Neuronal stem cell (in vitro differentiated cells): ENCODE measurements around the gene PIGT. TPM values are rescaled to one million over a fixed set of nuclear protein-coding genes. Genes with fewer than 3 reads are reported as not detected.

ENCODE experiments used
- DNase-seq: peaks from one replicate; pipeline ENCODE4 v3.0.0-alpha.2; 2013; ENCODE audit warnings: low spot score
- H2AFZ ChIP-seq: one replicate; pipeline ENCODE4 v1.6.1; 2013; ENCODE audit warnings: mild to moderate bottlenecking, low read length, inconsistent platforms
- H2AK5ac ChIP-seq: 2 replicates; pipeline ENCODE4 v1.6.1; 2013; ENCODE audit warnings: low read depth, mild to moderate bottlenecking, inconsistent platforms, low read length, moderate library complexity, mixed read lengths
- H2BK120ac ChIP-seq: 2 replicates; pipeline ENCODE4 v1.6.1; 2013; ENCODE audit warnings: low read depth, mild to moderate bottlenecking, inconsistent platforms, low read length, moderate library complexity, mixed read lengths
- H2BK12ac ChIP-seq: one replicate; pipeline ENCODE4 v1.6.1; 2013; ENCODE audit warnings: low read length, inconsistent platforms
- H2BK15ac ChIP-seq: 2 replicates; pipeline ENCODE4 v1.6.1; 2013; ENCODE audit warnings: mild to moderate bottlenecking, low read length, inconsistent platforms, mixed read lengths
- H2BK5ac ChIP-seq: one replicate; pipeline ENCODE4 v1.6.1; 2013; ENCODE audit warnings: inconsistent platforms, mild to moderate bottlenecking, low read length, moderate library complexity
- H3K14ac ChIP-seq: one replicate; pipeline ENCODE4 v1.6.1; 2013; ENCODE audit warnings: low read length, inconsistent platforms
- H3K18ac ChIP-seq: 2 replicates; pipeline ENCODE4 v1.6.1; 2013; ENCODE audit warnings: low read length, inconsistent platforms
- H3K23ac ChIP-seq: 2 replicates; pipeline ENCODE4 v1.6.1; 2013; ENCODE audit warnings: low read depth, mild to moderate bottlenecking, mixed read lengths, low read length, inconsistent platforms; ENCODE audit not compliant: poor library complexity
- H3K27ac ChIP-seq: replicated peaks from 3 replicates; pipeline ENCODE4 v1.5.1; 2013; ENCODE audit warnings: low read length, inconsistent platforms
- H3K27me3 ChIP-seq, 3 experiments: 2 replicates each; pipeline ENCODE4 v1.6.1; 2013; ENCODE audit warnings: low read length in 3 of 3, mild to moderate bottlenecking in 2 of 3, inconsistent platforms in 1 of 3, low read depth in 1 of 3, mixed read lengths in 1 of 3, moderate library complexity in 1 of 3; ENCODE audit not compliant: control insufficient read depth in 3 of 3, insufficient read depth in 3 of 3
- H3K36me3 ChIP-seq, 2 donors: replicated peaks in 1 of 2; 2 replicates each; pipeline ENCODE4 v1.6.1; 2013; ENCODE audit warnings: low read length in 2 of 2; ENCODE audit not compliant: control insufficient read depth in 2 of 2, insufficient read depth in 2 of 2
- H3K4ac ChIP-seq: 2 replicates; pipeline ENCODE4 v1.6.1; 2013; ENCODE audit warnings: inconsistent platforms, mild to moderate bottlenecking, low read length, moderate library complexity
- H3K4me1 ChIP-seq, 2 donors: 1 replicate in 1 of 2; 2 replicates in 1 of 2; pipeline ENCODE4 v1.6.1; 2013; ENCODE audit warnings: low read length in 2 of 2, low read depth in 1 of 2; ENCODE audit not compliant: control insufficient read depth in 2 of 2, insufficient read depth in 1 of 2
- H3K4me2 ChIP-seq: one replicate; pipeline ENCODE4 v1.6.1; 2013; ENCODE audit warnings: mild to moderate bottlenecking, low read length, inconsistent platforms; ENCODE audit not compliant: insufficient read depth, poor library complexity, severe bottlenecking
- H3K4me3 ChIP-seq, 2 donors: 2 replicates each; pipeline ENCODE4 v1.5.1; 2013; ENCODE audit warnings: low read length in 2 of 2, mild to moderate bottlenecking in 2 of 2, inconsistent platforms in 1 of 2, moderate library complexity in 1 of 2
- H3K79me1 ChIP-seq: one replicate; pipeline ENCODE4 v1.6.1; 2013; ENCODE audit warnings: low read depth, mild to moderate bottlenecking, inconsistent platforms, low read length, moderate library complexity
- H3K9ac ChIP-seq: one replicate; pipeline ENCODE4 v1.6.1; 2013; ENCODE audit warnings: mild to moderate bottlenecking, low read depth, low read length, inconsistent platforms; ENCODE audit not compliant: poor library complexity
- H3K9me3 ChIP-seq, 2 donors: replicated peaks in 1 of 2; 2 replicates each; pipeline versions ENCODE3 to v1.6.1; 2013; ENCODE audit warnings: low read length in 2 of 2, mild to moderate bottlenecking in 2 of 2, inconsistent platforms in 1 of 2, low read depth in 1 of 2, mixed read lengths in 1 of 2, moderate library complexity in 1 of 2; ENCODE audit not compliant: control insufficient read depth in 2 of 2, insufficient read depth in 1 of 2
- H4K8ac ChIP-seq: one replicate; pipeline ENCODE4 v1.6.1; 2013; ENCODE audit warnings: low read depth, mild to moderate bottlenecking, inconsistent platforms, low read length, moderate library complexity
- H4K91ac ChIP-seq: one replicate; pipeline ENCODE4 v1.6.1; 2013; ENCODE audit warnings: low read length, low read depth, mild to moderate bottlenecking, inconsistent platforms; ENCODE audit not compliant: poor library complexity
- WGBS, 2 donors: extraction: QIAGEN DNeasy Blood & Tissue Kit; methylation state at CpG; one replicate each; pipeline ENCODE4 v1.1.7; 2013; ENCODE audit warnings: missing lambda C conversion rate in 2 of 2, mixed read lengths in 1 of 2; ENCODE audit not compliant: insufficient read length in 2 of 2, insufficient replicate concordance in 1 of 2; ENCODE audit errors: extremely low coverage in 2 of 2; 5-methylcytosine and 5-hydroxymethylcytosine counted together
- polyA plus RNA-seq, 2 experiments: library from polyadenylated mRNA; stranded (reverse); fragments of 200-250 nt; gene quantifications; one replicate each; pipeline ENCODE4 v1.2.3, GENCODE V29; 2013

Gene PIGT
- 50.8 TPM for polyA plus RNA-seq (2013, experiment 1 of 2)
- 50.5 TPM for polyA plus RNA-seq (2013, experiment 2 of 2)

- H3K18ac ChIP-seq, result peak within 1 kb of the TSS; percentile 44
- H2AFZ ChIP-seq, result peak within 1 kb of the TSS; percentile 93
- no CpG with 5 or more reads among the region's 52 CpGs for WGBS, 2 donors
These were observed at the start of gene PIGT for GRCh38 chr20:45415822-45416637. Gene PIGT, plus strand, starts transcription at chr20:45416141. Its CDS starts 16 bp downstream, at chr20:45416157.

DNA sequence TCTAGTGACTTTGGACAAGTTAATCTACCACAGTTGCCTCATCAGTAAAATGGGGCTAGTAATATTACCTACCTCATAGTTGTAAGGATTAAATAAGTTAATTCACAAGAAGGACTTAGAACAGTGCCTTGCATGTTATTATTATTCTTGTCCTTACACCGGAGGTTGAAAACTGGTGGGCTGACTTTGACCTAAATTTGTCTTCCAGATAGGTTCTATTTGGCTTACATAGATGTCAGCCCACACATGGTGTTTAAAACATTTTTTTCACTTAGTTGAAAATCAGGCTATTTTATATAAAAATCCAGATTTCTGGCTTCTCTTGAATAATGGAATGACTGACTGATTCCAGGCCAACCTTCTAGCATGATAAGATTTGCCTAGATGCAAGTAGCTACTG lies 49.7 kb upstream of the PIGT start:
- Histone ChIP-seq H3K36me3 (peaks cover 20 to 41% of the 10 kb centered on the region in 2 donors), H3K14ac (no peak overlapping the region), H3K9me3 (no peaks in the 10 kb centered on the region), H3K23ac (no peak overlapping the region), H2BK5ac (no peak overlapping the region), H2AK5ac (no peak overlapping the region), H2BK12ac (no peak overlapping the region), H3K27me3 (no peaks in the 10 kb centered on the region), H3K9ac (no peak overlapping the region), H4K8ac (no peak overlapping the region), H3K79me1 (peaks cover 2% of the 10 kb centered on the region), H2BK15ac (no peak overlapping the region), H2AFZ (no peak overlapping the region), H3K4me3 (no peak overlapping the region), H3K27ac (no peak overlapping the region), H3K4me1 (peaks cover 2 to 5% of the 10 kb centered on the region in 2 donors), H3K4me2 (no peak overlapping the region), H2BK120ac (no peak overlapping the region), H3K18ac (no peak overlapping the region), H4K91ac (no peak overlapping the region), H3K4ac (no peak overlapping the region)
- WGBS, 2 donors, result no CpG with 5 or more reads among the region's 1 CpG
- no peak for DNase-seq

More at GRCh38 chr20:45415822-45416637, at the start of gene PIGT:
- H2BK5ac ChIP-seq, result no peak within 1 kb of the TSS
- no peak within 1 kb of the TSS for H3K14ac ChIP-seq
- H4K8ac ChIP-seq, result no peak within 1 kb of the TSS
- DNase-seq, result peak; percentile 63
- H2BK12ac ChIP-seq, result no peak within 1 kb of the TSS
- peak within 1 kb of the TSS; percentile 87 for H3K4me2 ChIP-seq
- H4K91ac ChIP-seq, result no peak within 1 kb of the TSS
- H3K4ac ChIP-seq, result no peak within 1 kb of the TSS
- H3K9ac ChIP-seq, result peak within 1 kb of the TSS; percentile 96
- H2AK5ac ChIP-seq, result no peak within 1 kb of the TSS
- H2BK15ac ChIP-seq, result no peak within 1 kb of the TSS
- peaks cover 18 to 41% of the 10 kb centered on the region in 2 donors for H3K36me3 ChIP-seq
- H3K9me3 ChIP-seq, result no peaks in the 10 kb centered on the region
- H3K4me1 ChIP-seq, result peaks cover 3% of the 10 kb centered on the region in 2 donors
- H3K23ac ChIP-seq, result peak within 1 kb of the TSS; percentile 97
- H2BK120ac ChIP-seq, result no peak within 1 kb of the TSS
- H3K79me1 ChIP-seq, result peaks cover 7% of the 10 kb centered on the region
- H3K27me3 ChIP-seq, result no peaks in the 10 kb centered on the region
- peak within 1 kb of the TSS; percentile 85 to 97 for H3K4me3 ChIP-seq
- H3K27ac ChIP-seq, result no peak within 1 kb of the TSS

DNA sequence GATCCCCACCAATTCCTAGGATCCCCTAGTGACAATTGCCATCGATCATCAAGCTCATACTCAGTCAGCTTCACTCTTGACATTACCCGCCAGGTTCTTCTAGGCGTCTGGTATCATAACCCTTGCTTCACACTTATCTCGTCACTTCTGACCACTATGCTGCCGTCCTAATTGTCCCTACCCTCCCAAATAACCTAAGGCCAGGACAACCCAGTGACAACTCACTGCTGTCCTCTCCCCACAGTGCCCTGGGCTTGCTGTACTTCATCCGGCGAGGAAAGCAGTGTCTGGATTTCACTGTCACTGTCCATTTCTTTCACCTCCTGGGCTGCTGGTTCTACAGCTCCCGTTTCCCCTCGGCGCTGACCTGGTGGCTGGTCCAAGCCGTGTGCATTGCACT lies 49.3 kb upstream of the PIGT start:
- peaks cover 2% of the 10 kb centered on the region for H3K79me1 ChIP-seq
- H3K14ac ChIP-seq, result no peak overlapping the region
- WGBS, 2 donors, result no CpG with 5 or more reads among the region's 11 CpGs

GRCh38 chr20:45367126-45367525 lies 48.8 kb upstream of the PIGT start:
- Histone ChIP-seq H3K27ac (no peak overlapping the region), H3K4me3 (no peak overlapping the region), H3K23ac (no peak overlapping the region), H4K91ac (no peak overlapping the region), H2AK5ac (no peak overlapping the region), H3K27me3 (no peaks in the 10 kb centered on the region), H2BK15ac (no peak overlapping the region), H3K79me1 (peaks cover 2% of the 10 kb centered on the region), H2AFZ (no peak overlapping the region), H2BK12ac (no peak overlapping the region), H3K4me1 (peaks cover 2 to 5% of the 10 kb centered on the region in 2 donors), H3K4ac (no peak overlapping the region), H3K18ac (no peak overlapping the region), H3K4me2 (no peak overlapping the region), H2BK5ac (no peak overlapping the region), H2BK120ac (no peak overlapping the region), H4K8ac (no peak overlapping the region), H3K36me3 (peaks cover 20 to 41% of the 10 kb centered on the region in 2 donors), H3K14ac (no peak overlapping the region), H3K9ac (no peak overlapping the region), H3K9me3 (no peaks in the 10 kb centered on the region)
- no peak for DNase-seq

More for the DNA sequence above, 49.3 kb upstream of the PIGT start:
- H3K4ac ChIP-seq, result no peak overlapping the region
- H3K27me3 ChIP-seq, result no peaks in the 10 kb centered on the region
- H3K36me3 ChIP-seq, result peaks cover 20 to 41% of the 10 kb centered on the region in 2 donors
- H2BK120ac ChIP-seq, result no peak overlapping the region
- H4K91ac ChIP-seq, result no peak overlapping the region
- no peak overlapping the region for H2BK15ac ChIP-seq
- H3K23ac ChIP-seq, result no peak overlapping the region
- no peak overlapping the region for H2AFZ ChIP-seq
- no peak overlapping the region for H4K8ac ChIP-seq
- H3K27ac ChIP-seq, result no peak overlapping the region
- no peak overlapping the region for H3K18ac ChIP-seq
- H2BK12ac ChIP-seq, result no peak overlapping the region
- DNase-seq, result no peak
- H3K9ac ChIP-seq, result no peak overlapping the region
- H3K4me1 ChIP-seq, result peaks cover 2 to 5% of the 10 kb centered on the region in 2 donors
- H3K4me3 ChIP-seq, result no peak overlapping the region
- H3K4me2 ChIP-seq, result no peak overlapping the region
- H3K9me3 ChIP-seq, result no peaks in the 10 kb centered on the region
- H2BK5ac ChIP-seq, result no peak overlapping the region
- H2AK5ac ChIP-seq, result no peak overlapping the region
